Measurements from ENCODE around the gene LACTBL1.

LACTBL1 gene

GRCh38 chr1:22944346-22945055 is 28.2 kb downstream of the LACTBL1 start:
- no peak for DNase-seq (ENCODE audit: low spot score)

GRCh38 chr1:22941257-22941656 is 31.4 kb downstream of the LACTBL1 start:
- DNase-seq (ENCODE audit: low spot score), result no peak

GRCh38 chr1:22936681-22937080 is 36.0 kb downstream of the LACTBL1 start:
- no peak for DNase-seq (ENCODE audit: low spot score)

GRCh38 chr1:22935433-22935832 is 37.2 kb downstream of the LACTBL1 start:
- DNase-seq (ENCODE audit: low spot score), result no peak

GRCh38 chr1:22932803-22933470 is 39.7 kb downstream of the LACTBL1 start:
- no peak for DNase-seq (ENCODE audit: low spot score)

- no peak for DNase-seq (ENCODE audit: low spot score)
Observed at GRCh38 chr1:22930240-22930912, 42.3 kb downstream of the LACTBL1 start.

- DNase-seq (ENCODE audit: low spot score), result no peak
Observed at GRCh38 chr1:22925111-22925510, 47.6 kb downstream of the LACTBL1 start.

- DNase-seq (ENCODE audit: low spot score), result no peak
Observed at GRCh38 chr1:22922640-22923039, 50.0 kb downstream of the LACTBL1 start.

GRCh38 chr1:22921452-22922126 is 51.1 kb downstream of the LACTBL1 start:
- no peak for DNase-seq (ENCODE audit: low spot score)

GRCh38 chr1:22920734-22921451 is 51.8 kb downstream of the LACTBL1 start:
- no peak for DNase-seq (ENCODE audit: low spot score)

- no peak for DNase-seq (ENCODE audit: low spot score)
Observed at GRCh38 chr1:22920026-22920733, 52.5 kb downstream of the LACTBL1 start.

GRCh38 chr1:22919341-22920025 is 53.2 kb downstream of the LACTBL1 start:
- DNase-seq (ENCODE audit: low spot score), result no peak

- no peak for DNase-seq (ENCODE audit: low spot score)
Observed at GRCh38 chr1:22918644-22919043, 54.0 kb downstream of the LACTBL1 start.

GRCh38 chr1:22917989-22918388 is 54.7 kb downstream of the LACTBL1 start:
- DNase-seq (ENCODE audit: low spot score), result no peak

GRCh38 chr1:22916471-22916820 is 56.2 kb downstream of the LACTBL1 start:
- DNase-seq (ENCODE audit: low spot score), result no peak

- no peak for DNase-seq (ENCODE audit: low spot score)
Observed at GRCh38 chr1:22915816-22916470, 56.7 kb downstream of the LACTBL1 start.

GRCh38 chr1:22915231-22915630 is 57.4 kb downstream of the LACTBL1 start:
- no peak for DNase-seq (ENCODE audit: low spot score)

GRCh38 chr1:22914633-22915217 is 57.9 kb downstream of the LACTBL1 start:
- DNase-seq (ENCODE audit: low spot score), result no peak

GRCh38 chr1:22914156-22914555 is 58.5 kb downstream of the LACTBL1 start:
- DNase-seq (ENCODE audit: low spot score), result no peak

Data from CD4-positive, alpha-beta T cell treated with Interleukin-2 at 100 ng/mL for 4 hours (primary cell).